Measurements from ENCODE around the gene IPPK.

IPPK gene

GRCh38 chr9:92711844-92712243, 41.9 kb upstream of the IPPK start:
- no peak for DNase-seq (ENCODE audit: low read depth, low spot score)
- no peak for TF ChIP-seq CTCF (IDR thresholded peaks at IDR 0.05; ENCODE audit: insufficient read depth, low read length, missing control alignments)
- POLR2A ChIA-PET, result no interaction called here

GRCh38 chr9:92711146-92711545, 41.2 kb upstream of the IPPK start:
- no peak overlapping the region for H3K4me3 ChIP-seq (ENCODE audit: low read depth, low read length)
- POLR2A ChIA-PET, result no interaction called here
- CTCF ChIA-PET, result no interaction called here
- DNase-seq (ENCODE audit: low read depth, low spot score), result no peak
- no peak for TF ChIP-seq CTCF (IDR thresholded peaks at IDR 0.05; ENCODE audit: insufficient read depth, low read length, missing control alignments)

More at GRCh38 chr9:92711844-92712243, 41.9 kb upstream of the IPPK start:
- H3K4me3 ChIP-seq (ENCODE audit: low read depth, low read length), result no peak overlapping the region
- CTCF ChIA-PET, result interaction anchor here (15.5 kb wide), 1 partner anchor 79 kb away, joined by 271 read pairs; no protein-coding TSS in a partner anchor

GRCh38 chr9:92710368-92710767, 40.4 kb upstream of the IPPK start:
- H3K4me3 ChIP-seq (ENCODE audit: low read depth, low read length), result no peak overlapping the region
- no peak for DNase-seq (ENCODE audit: low read depth, low spot score)
- ChIA-PET CTCF (interaction anchor here (1.4 to 1.9 kb wide), 3 partner anchors 10 to 83 kb away, joined by 4 to 9 read pairs (median 6); no protein-coding TSS in a partner anchor), POLR2A (no interaction called here)
- no peak for TF ChIP-seq CTCF (IDR thresholded peaks at IDR 0.05; ENCODE audit: insufficient read depth, low read length, missing control alignments)

GRCh38 chr9:92709954-92710353, 40.0 kb upstream of the IPPK start:
- POLR2A ChIA-PET, result no interaction called here
- no peak for TF ChIP-seq CTCF (IDR thresholded peaks at IDR 0.05; ENCODE audit: insufficient read depth, low read length, missing control alignments)
- H3K4me3 ChIP-seq (ENCODE audit: low read depth, low read length), result no peak overlapping the region
- no peak for DNase-seq (ENCODE audit: low read depth, low spot score)
- CTCF ChIA-PET, result interaction anchor here (1.1 to 1.9 kb wide), 4 partner anchors 8 to 83 kb away, joined by 4 to 9 read pairs (median 6); no protein-coding TSS in a partner anchor

DNA sequence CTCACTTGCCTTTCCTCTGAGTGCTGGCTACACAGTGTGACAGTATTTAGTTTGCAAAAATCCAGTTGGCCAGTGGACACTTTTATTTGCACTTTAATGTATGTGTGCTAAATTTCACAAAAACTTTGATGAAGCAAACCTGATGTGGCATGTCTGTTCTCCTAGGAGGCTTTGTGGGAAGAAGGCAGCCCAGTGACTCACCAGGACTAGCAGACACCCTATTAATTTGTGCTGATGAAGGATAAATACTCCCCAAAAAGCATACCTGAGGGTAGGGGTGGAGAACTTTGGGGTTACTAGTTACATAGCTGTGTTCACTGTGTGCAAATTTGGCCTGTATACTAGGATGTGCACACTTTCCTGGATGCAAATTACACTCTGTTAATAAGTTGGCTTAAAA, 39.3 kb upstream of the IPPK start:
- ChIA-PET POLR2A (no interaction called here), CTCF (interaction anchor here (0.6 to 1.9 kb wide), 6 partner anchors 9 to 665 kb away, joined by 3 to 9 read pairs (median 4); no protein-coding TSS in a partner anchor)
- no peak for DNase-seq (ENCODE audit: low read depth, low spot score)
- no peak overlapping the region for H3K4me3 ChIP-seq (ENCODE audit: low read depth, low read length)
- no peak for TF ChIP-seq CTCF (IDR thresholded peaks at IDR 0.05; ENCODE audit: insufficient read depth, low read length, missing control alignments)

- ChIA-PET POLR2A (no interaction called here), CTCF (interaction anchor here (0.7 to 3.1 kb wide), 3 partner anchors 7 to 13 kb away, joined by 3 to 11 read pairs (median 3); no protein-coding TSS in a partner anchor)
- no peak for DNase-seq (ENCODE audit: low read depth, low spot score)
- no peak for TF ChIP-seq CTCF (IDR thresholded peaks at IDR 0.05; ENCODE audit: insufficient read depth, low read length, missing control alignments)
- no peak overlapping the region for H3K4me3 ChIP-seq (ENCODE audit: low read depth, low read length)
Observed at GRCh38 chr9:92707530-92707929, 37.6 kb upstream of the IPPK start.
